Stimulated activated CD8-positive, alpha-beta memory T cell treated with anti-CD3 and anti-CD28 coated beads, Interleukin-4, amount 100 ng/mL, for 24 hours (primary cell): Measurements from ENCODE around the gene CEBPZOS.

Source experiments
- DNase-seq: peaks from one replicate; pipeline ENCODE4 v3.0.0-alpha.2; 2020; ENCODE audit warnings: low read depth

CEBPZOS gene

GRCh38 chr2:37196320-37197195, at the start of gene CEBPZOS:
Gene CEBPZOS (plus strand): TSS chr2:37196496. CDS start chr2:37199705, 3,209 bp downstream.
- peak; percentile 83 for DNase-seq

- DNase-seq = no peak
Measured at GRCh38 chr2:37148325-37148724, 48.0 kb upstream of the CEBPZOS start.

GRCh38 chr2:37149626-37150322, 46.5 kb upstream of the CEBPZOS start:
- no peak for DNase-seq

GRCh38 chr2:37153224-37153623, 43.1 kb upstream of the CEBPZOS start:
- DNase-seq = no peak

- no peak for DNase-seq
Measured at GRCh38 chr2:37154785-37155184, 41.5 kb upstream of the CEBPZOS start.

GRCh38 chr2:37156071-37156856, 40.0 kb upstream of the CEBPZOS start:
- DNase-seq = peak; percentile 12

- DNase-seq = peak; percentile 53
Measured at GRCh38 chr2:37156857-37157714, 39.2 kb upstream of the CEBPZOS start, which contains the start of gene EIF2AK2. Gene EIF2AK2 (minus strand): TSS chr2:37156980. CDS start chr2:37147806, 9,174 bp downstream.

GRCh38 chr2:37164757-37165156, 31.5 kb upstream of the CEBPZOS start:
- DNase-seq = no peak

- no peak for DNase-seq
Measured at GRCh38 chr2:37167636-37168180, 28.6 kb upstream of the CEBPZOS start.

- no peak for DNase-seq
Measured at GRCh38 chr2:37168217-37168981, 27.9 kb upstream of the CEBPZOS start.

- DNase-seq = no peak
Measured at GRCh38 chr2:37171624-37171950, 24.7 kb upstream of the CEBPZOS start.

GRCh38 chr2:37173741-37174140, 22.6 kb upstream of the CEBPZOS start:
- DNase-seq = no peak

GRCh38 chr2:37180006-37180639, 16.2 kb upstream of the CEBPZOS start:
- no peak for DNase-seq

- no peak for DNase-seq
Measured at GRCh38 chr2:37180640-37181039, 15.7 kb upstream of the CEBPZOS start.

GRCh38 chr2:37181726-37182684, 14.3 kb upstream of the CEBPZOS start:
- no peak for DNase-seq

- no peak for DNase-seq
Measured at GRCh38 chr2:37188570-37188969, 7.7 kb upstream of the CEBPZOS start, which contains the start of gene SULT6B1. Gene SULT6B1 (minus strand): TSS chr2:37188670. CDS start chr2:37188640, 30 bp downstream.

GRCh38 chr2:37189452-37190153, 6.7 kb upstream of the CEBPZOS start:
- DNase-seq = no peak

- DNase-seq = no peak
Measured at GRCh38 chr2:37190290-37190689, 6.0 kb upstream of the CEBPZOS start.
